Measurements from ENCODE around the gene TMEM151A.

DNA sequence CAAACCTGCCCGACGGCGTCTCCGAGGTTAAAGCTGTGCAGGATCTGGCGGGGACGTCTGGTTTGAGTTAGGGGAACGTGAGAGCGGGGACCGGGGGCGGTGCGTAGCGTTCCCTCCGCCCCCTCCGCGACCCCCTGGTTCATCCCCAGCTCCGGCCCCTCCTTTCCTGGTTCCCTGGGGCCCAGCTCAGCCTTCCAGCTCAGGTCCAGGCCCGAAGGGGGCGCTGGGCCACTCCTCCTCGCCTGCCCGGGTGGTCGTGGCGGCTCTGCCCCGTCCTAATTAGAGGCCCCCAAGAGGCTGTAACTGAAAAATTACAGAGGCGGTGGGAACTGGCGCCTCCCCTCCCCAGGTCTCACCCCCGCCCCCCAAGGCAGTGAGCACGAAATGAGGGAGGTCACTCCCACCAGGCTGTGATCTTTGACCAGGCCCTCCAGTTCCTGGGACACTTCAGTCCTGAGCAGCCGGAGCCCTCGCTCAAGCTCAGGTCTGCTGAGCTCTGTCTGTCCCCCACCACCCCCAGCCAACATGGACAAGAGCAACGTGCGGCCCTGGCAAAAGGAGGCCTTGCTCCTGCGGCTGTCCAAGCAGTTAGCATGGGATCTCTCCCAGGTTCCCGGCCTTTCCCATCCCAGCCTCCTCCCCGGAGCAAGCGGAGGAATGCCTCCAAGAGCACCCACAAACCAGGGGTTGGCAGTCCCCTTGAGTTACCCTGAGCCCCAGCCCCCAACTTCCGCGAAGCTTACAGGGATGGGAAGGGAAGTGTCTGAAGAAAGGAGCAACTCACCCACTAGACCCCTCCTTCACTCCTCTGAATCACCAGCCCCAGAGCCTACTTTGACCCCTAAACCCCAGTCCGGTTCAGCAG is 21.9 kb downstream of the TMEM151A start:
- TF ChIP-seq CTCF (IDR thresholded peaks at IDR 0.05; ENCODE audit: low read length), result no peak
- TF ChIP-seq EZH2phosphoT487 (IDR thresholded peaks at IDR 0.05; ENCODE audit: low read length), result no peak
- no peak for TF ChIP-seq EZH2 (optimal IDR thresholded peaks at IDR 0.05; ENCODE audit: low read depth, low read length)
